Measurements from ENCODE around the gene MATK.

DNA sequence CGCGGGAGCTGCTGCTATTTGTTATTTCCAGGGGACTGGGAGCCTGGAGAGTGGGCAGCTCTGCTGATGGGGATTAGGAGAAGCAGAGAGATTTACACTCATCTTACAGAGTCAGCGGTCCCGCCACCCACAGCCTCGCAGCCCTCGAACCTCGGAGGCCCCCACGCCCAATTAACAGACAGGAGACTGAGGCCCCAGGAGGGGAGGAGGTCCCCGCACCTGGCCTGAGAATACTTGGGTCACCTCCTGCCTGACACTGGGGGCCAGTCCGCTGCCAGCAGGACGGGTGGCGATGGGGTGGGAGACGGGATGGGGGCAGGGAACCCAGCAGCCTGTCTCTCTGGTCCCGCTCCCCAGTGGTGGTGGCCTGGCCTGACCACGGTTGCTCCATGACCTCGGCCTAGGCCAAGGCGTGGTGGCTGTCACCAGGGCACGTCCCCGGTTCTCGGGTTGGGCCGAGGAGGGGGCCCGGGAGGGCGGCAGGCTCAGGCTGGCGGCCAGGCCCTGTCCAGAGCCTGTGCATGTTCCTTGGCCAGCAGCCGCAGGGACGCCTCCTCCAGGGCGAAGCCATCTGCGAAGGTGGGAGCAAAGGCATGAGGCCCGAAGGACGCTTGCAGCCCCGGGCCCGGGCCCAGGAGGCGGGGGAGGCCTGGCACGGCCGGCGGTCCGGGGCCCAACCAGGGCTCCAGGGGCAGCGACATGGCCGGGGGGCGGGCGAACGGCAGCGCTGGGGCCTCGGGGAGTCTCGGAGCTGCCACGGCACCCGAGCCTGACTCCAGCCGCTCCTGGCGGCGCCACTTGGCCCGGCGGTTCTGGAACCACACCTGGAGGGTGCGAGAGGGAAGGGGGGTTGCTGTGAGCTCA, 15.8 kb downstream of the MATK start:
- TF ChIP-seq SOX15 (CRISPR knock-in tag; IDR thresholded peaks at IDR 0.05) (no peak), ESRRA (CRISPR knock-in tag; IDR thresholded peaks at IDR 0.05; ENCODE audit: borderline replicate concordance) (no peak), AFF4 (CRISPR knock-in tag; IDR thresholded peaks at IDR 0.05; ENCODE audit: borderline replicate concordance) (no peak), CTCF (IDR thresholded peaks at IDR 0.05) (no peak), TCF7 (CRISPR knock-in tag; IDR thresholded peaks at IDR 0.05; ENCODE audit: low read depth) (no peak), ETV6 (CRISPR knock-in tag; IDR thresholded peaks at IDR 0.05) (no peak), KAT7 (CRISPR knock-in tag; IDR thresholded peaks at IDR 0.05; ENCODE audit: borderline replicate concordance) (no peak), USF2 (CRISPR knock-in tag; IDR thresholded peaks at IDR 0.05) (no peak), ZNF232 (CRISPR knock-in tag; IDR thresholded peaks at IDR 0.05) (no peak), TEAD4 (CRISPR knock-in tag; IDR thresholded peaks at IDR 0.05) (no peak), CREM (CRISPR knock-in tag; IDR thresholded peaks at IDR 0.05) (no peak), ATF1 (CRISPR knock-in tag; IDR thresholded peaks at IDR 0.05) (no peak), NFYB (CRISPR knock-in tag; conservative IDR thresholded peaks at IDR 0.05; ENCODE audit: low read depth) (no peak)
- TF ChIP-seq, protein P1, sequence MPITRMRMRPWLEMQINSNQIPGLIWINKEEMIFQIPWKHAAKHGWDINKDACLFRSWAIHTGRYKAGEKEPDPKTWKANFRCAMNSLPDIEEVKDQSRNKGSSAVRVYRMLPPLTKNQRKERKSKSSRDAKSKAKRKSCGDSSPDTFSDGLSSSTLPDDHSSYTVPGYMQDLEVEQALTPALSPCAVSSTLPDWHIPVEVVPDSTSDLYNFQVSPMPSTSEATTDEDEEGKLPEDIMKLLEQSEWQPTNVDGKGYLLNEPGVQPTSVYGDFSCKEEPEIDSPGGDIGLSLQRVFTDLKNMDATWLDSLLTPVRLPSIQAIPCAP (CRISPR knock-in tag; IDR thresholded peaks at IDR 0.05) = no peak
